ENCODE results near the gene ALDH1B1.
"Not testable (repeated sequence)": the region's sequence is repeated elsewhere in the genome, so short reads cannot be mapped to it uniquely, and the experiment has no call there.

Gene ALDH1B1

DNA sequence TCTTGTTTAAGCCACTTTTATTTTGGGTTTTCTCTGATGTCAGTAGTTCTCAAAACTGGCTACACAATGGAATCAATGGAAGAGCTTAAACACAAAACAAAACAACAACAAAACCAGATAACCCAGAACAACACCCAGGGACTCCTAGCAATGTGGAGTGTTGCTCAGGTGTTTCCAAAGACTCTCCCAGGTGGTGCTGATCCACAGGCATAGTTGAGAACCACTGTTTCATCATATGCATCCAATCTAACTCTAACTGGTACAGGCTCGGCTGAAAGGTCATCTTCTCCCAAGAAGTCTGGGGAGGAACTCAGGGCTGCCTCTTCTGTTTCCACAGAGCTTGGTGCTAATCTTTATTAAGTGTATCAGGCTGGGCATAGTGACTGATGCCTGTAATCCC lies 5.4 kb upstream of the ALDH1B1 start:
- DNase-seq (ENCODE audit: low read depth, low spot score) = no peak

DNA sequence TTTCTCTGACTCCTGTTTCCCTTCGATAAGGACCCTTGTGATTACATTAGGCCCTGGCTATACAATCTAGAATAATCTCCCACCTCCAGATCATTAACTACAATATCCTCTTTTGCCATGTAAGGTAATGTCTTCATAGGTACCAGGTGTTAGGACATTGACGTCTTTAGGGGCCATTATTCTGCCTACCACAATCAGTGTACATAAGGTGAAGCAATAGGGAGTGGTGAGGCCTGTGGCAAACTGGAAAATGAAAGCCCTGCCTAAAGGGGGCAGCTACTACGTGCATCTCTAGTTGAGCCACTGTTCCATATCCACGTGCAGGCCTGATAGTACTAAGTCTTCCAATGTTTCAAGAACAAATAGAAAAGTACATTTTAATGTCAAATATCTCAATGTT lies 4.8 kb upstream of the ALDH1B1 start:
- no peak for DNase-seq (ENCODE audit: low read depth, low spot score)

DNA sequence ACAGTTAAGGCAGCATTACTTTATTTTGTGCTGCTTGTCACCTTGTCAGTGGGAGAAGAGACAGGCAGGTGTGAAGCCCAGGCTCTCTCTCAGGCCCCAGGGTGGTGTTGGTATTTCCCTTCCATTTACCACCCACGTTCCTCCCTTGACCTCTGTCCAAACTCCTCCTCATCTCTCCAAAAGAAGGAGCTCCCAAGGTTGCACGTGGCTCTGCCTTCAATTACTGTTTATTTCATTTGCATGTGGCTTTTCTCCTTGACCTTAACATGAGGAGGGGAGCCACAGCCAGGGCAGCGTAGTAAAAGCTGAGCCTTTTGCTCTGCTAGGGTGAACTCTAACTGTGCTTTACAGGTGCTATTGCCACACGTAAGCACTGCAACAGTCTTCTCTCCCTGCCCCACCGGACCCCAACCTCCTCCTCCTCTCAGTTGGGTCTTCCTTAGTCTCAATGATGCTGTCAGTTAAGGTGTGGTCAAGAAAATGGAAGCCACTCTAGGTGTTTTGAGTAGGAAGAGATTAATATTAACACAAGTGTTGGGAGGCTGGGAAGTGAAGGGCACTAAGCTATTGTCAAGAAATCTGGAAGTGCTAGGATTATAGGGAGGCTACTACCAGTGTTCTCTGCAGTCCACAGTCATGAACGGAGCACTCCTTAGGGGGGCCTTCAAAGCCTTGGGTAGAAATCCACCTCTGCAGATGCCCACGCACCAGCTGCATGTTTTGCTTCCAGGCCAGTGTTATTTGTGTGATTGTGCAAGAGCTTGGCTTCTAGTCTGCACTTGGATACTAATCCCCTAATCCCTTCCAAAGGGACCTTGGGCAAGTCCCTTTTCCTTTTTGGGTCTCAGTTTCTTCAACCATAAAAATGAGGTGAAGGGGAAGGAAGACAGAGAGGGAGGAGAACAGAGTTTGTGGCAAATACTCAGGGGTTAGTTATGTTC lies 3.9 kb upstream of the ALDH1B1 start:
- no peak for DNase-seq (ENCODE audit: low read depth, low spot score)

DNA sequence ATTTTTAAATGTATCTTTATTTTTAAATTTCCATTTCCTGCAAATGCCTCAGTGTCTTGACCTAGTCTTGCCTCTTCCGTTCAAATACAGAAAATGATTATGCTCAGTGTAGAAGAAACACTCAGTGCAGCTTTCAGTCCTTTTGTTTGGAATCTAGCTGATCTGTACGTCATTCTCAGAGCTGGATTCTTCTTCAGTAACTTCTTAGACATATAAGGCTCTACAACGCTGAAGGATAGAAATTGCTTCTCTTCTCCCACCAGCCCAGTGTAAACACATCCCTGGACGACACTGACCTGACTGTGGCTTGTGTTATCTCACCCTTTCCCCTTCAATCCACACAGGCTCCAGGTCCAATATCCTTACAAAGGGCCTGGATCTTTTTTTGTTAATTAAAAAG lies 3.2 kb upstream of the ALDH1B1 start:
- DNase-seq (ENCODE audit: low read depth, low spot score) = no peak

DNA sequence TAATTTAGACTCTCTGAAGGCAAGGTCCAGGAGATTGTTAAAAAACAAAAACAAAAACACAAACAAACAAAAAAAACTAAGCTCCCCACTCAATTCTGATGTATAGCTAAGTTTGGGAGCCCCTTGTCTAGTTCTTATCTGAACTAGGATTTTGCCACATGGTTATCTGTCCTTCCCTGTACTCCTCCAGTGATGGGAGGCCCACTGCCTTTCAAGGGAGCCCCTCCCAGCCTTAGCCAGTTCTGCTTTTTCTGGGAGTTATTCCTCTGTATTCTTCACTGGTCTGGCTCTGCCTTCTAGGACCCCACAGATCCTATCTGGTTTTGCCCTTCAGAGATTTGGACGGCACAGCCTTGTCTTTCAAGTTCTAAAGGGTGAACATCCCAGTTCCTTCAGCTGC lies 2.1 kb upstream of the ALDH1B1 start:
- DNase-seq (ENCODE audit: low read depth, low spot score) = no peak

DNA sequence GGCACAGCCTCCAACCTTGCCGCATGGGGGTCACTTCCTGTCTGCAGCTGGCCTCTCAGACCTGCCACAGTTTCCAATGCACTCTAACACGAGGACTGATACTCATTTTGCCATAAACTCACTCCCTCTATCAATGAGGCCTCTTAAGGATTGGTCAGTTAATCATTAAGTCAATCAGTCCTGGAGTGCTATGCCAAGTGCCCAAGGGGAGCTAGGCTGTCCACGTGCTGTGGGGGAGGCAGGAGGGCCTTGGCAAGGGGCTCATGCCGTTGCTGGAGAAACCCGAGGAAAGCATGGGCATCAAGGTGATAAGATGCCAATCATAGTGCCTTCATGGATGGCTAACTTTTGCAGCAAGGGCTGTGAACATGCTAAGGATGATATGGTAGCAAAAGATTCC lies 1.7 kb upstream of the ALDH1B1 start:
- DNase-seq (ENCODE audit: low read depth, low spot score) = no peak

DNA sequence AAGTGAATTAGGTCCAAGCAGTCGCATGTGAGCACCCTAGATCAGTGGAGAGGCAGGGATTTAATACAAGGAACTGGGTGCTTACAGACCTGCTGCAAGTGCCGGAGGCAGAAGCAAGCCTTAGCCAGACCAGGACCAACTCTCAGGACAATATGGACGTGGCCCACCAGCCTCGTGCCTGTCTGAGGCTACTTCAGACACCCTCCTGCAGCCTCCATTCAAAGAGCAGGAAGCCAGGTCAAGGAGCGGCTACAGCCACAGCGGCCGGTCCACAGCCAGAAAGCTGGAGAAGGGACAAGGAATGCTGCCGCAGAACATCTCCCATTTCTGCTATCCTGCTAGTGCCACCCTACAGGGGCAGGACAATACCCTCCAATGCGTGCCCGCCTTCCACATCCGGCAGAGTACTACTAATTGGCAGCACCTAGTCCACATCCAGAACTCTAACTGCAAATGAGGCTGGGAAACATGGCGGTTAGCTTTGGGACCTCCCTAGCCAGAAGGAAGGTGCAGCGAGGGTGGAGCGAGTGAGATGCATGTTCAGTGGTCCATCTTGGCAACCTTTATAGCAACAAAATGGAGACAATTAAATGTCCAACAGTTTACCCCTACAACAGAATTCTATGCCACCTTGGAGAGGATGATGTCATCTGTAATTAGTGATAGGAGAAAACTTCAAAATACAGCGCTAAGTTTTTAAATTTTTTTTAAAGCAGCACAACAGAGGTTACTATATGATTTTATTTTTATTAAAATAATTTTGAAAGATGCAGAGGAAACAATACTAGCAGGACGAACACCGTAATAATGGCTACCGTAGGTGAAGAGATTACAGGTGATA lies 1.0 kb upstream of the ALDH1B1 start:
- DNase-seq (ENCODE audit: low read depth, low spot score) = no peak

DNA sequence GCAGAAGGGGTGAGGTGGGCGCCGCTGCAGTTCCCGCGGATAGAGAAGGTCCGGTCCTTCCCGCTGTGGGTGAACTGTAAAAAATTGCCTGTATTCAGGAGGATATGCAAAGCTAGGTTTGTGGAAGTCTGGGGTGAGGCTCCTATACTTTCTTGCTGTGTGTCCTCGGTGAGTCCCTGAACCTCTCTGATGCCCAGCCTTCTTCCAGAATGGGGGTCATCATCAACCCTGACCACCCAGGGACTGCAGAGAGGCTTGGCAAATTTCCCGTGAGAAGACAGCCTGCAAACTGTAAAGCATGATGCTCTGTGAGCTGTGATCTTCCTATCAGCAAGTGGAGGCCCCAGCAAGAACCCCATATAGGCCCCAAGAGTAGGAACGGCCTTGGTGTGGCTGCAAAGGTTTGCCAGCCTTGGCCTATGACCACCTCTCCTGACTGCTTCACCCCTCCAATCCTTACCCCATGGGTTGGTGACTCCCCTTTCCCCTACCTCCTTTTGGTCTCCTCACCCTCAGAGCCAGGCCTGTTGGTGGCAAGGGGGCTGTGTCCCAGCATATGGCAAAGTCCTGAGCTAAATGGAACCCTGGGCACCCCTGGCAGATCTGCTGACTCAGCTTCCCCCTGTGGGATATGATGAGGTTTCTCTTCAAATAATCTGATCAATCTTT lies 760 bp downstream of the ALDH1B1 start:
- no peak for DNase-seq (ENCODE audit: low read depth, low spot score)

DNA sequence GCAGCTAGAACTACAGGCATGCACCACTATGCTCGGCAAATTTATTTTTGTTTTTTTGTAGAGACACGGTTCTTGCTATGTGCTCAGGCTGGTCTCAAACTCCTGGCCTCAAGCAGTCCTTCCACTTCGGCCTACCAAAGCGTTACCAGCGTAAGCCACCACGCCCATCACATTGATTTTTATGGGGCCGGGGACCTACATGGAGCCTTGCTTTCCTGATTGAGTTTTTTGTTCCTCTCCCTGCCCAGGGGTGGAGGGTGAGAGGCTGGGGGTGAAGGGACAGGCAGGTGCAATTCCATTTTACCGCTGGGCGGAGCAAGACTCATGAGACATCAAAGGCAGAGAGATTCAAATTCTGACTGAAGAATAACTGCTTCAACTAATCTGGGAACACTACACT lies 1.9 kb downstream of the ALDH1B1 start:
- DNase-seq (ENCODE audit: low read depth, low spot score) = no peak

DNA sequence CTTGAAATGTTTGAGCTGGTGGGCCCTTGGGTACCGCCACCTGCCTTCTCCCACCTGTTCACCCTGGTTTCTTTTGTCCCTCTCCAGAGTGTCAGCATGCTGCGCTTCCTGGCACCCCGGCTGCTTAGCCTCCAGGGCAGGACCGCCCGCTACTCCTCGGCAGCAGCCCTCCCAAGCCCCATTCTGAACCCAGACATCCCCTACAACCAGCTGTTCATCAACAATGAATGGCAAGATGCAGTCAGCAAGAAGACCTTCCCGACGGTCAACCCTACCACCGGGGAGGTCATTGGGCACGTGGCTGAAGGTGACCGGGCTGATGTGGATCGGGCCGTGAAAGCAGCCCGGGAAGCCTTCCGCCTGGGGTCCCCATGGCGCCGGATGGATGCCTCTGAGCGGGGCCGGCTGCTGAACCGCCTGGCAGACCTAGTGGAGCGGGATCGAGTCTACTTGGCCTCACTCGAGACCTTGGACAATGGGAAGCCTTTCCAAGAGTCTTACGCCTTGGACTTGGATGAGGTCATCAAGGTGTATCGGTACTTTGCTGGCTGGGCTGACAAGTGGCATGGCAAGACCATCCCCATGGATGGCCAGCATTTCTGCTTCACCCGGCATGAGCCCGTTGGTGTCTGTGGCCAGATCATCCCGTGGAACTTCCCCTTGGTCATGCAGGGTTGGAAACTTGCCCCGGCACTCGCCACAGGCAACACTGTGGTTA lies 3.3 kb downstream of the ALDH1B1 start:
- no peak for DNase-seq (ENCODE audit: low read depth, low spot score)

DNA sequence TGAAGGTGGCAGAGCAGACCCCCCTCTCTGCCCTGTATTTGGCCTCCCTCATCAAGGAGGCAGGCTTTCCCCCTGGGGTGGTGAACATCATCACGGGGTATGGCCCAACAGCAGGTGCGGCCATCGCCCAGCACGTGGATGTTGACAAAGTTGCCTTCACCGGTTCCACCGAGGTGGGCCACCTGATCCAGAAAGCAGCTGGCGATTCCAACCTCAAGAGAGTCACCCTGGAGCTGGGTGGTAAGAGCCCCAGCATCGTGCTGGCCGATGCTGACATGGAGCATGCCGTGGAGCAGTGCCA lies 3.8 kb downstream of the ALDH1B1 start:
- DNase-seq (ENCODE audit: low read depth, low spot score) = no peak

DNA sequence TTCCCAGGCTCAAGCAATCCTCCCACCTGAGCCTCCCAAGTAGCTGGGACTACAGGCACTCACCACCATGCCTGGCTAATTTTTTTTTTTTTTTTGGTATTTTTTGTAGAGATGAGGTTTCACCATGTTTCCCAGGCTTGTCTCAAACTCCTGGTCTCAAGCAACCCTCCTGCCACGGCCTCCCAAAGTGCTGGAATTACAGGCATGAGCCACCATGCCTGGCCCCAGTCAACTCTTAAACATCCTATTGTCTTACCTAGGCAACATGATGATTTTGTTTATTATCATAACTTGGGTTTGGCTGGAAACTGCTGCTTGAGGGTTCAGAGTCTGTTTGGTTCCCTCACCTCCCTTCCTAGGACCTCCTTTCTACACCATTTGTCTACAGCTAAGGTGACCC lies 6.7 kb downstream of the ALDH1B1 start:
- not testable (repeated sequence) for DNase-seq (ENCODE audit: low read depth, low spot score)

DNA sequence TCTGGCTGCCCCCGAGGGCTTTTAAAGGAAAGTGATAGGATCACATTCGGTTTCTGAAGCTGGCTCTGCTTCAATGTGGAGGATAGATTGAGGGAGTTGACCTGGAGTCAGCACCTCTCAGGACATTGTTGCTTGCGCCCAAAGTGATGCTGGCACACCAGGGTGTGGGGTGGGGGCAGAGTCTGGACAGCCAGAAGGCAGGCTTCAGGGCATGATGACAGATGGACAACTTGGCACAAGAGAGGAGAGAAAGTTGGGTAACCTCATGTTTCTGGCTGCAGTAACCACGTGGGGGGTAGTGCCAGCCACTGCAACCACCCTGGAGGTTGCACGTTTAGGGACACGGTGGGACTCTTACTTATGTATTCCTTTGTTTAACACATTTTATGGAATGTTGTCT lies 9.5 kb downstream of the ALDH1B1 start:
- no peak for DNase-seq (ENCODE audit: low read depth, low spot score)

DNA sequence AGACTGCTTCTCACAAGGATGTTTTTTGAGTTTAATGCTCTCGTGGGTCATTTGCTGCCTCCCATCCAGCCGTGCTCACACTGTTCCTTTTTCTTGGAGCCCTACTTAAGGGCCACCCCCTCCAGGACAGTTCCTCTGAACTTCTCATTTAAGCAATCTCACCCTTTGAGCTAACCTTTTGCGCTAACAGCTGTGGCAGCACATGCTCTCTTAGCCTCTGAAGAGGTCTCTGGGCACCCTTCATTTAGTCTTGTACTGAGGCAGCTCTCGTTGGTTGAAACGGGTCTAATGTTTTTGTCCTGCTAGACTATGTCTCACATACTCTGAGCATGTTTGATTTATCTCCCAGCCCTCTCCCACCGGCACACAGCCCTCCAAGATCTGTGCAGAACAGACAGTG lies 11.8 kb downstream of the ALDH1B1 start:
- no peak for DNase-seq (ENCODE audit: low read depth, low spot score)

DNA sequence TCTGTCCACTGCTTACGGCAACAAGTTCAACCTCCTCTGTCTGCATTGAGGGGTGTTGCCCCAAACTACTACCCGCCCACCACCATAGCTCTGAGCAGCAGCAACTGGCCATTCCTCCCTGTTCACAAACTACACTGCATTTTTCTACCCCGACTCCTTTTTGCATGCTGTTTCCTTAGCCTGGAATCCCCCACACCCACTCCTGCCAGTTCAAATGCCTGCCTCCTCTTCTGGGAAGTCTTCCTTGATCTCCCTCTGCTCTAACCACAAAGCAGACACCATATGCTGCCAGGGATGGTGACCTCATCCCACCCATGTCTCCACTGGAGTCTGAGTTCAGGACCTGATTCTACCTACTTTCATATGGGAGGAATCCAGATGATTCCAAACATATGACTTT lies 13.3 kb downstream of the ALDH1B1 start:
- DNase-seq (ENCODE audit: low read depth, low spot score) = no peak

DNA sequence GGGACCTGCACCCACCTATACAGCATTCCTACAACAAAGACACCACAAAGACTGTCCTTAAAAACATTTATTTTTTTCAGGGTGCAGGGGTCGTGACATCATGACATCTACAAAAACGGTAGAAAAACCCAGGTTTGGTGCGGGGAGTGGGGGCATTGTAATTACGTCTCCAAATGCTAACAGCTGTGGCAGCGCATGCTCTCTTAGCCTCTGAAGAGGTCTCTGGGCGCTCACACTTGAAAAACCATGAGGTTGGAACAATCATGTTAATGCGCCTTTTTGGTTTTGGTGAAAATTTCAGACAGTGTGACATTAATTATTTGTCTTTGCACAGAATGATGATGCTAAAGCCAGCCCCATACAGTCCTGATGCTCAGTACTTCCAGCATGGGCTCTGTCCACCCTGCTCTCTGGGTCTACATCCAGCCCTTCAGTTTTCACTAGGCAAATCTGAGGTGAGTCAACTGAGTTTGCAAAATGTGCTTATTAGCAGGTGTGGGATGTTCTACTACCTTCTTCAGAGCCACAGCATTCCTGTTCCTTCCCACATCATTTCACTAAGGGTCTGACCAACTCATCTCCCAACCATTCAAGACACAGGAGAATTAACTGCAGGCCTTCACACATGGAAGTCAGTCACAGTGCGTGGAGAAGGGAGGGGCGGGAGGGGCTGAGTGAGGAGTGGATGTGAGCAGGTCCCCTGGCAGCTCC lies 14.1 kb downstream of the ALDH1B1 start:
- DNase-seq (ENCODE audit: low read depth, low spot score) = no peak

DNA sequence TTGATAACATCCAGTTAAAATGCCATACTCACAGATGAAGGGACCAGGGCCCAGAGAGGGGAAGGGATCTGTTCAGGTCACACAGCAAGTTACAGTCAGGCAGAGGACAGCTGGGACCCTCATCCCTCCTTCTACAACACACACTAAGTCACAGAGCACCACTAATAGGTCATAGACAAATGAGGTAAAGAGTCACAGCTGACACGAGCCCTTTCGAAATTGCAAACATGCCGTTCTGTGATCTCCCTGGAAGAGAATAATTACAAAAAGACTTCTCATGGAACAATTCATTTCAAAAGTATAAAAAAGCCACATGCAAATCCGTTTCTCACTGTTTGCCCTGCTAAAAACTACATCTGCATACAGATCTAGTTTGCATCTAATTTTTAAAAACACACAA lies 16.2 kb downstream of the ALDH1B1 start:
- no peak for DNase-seq (ENCODE audit: low read depth, low spot score)

DNA sequence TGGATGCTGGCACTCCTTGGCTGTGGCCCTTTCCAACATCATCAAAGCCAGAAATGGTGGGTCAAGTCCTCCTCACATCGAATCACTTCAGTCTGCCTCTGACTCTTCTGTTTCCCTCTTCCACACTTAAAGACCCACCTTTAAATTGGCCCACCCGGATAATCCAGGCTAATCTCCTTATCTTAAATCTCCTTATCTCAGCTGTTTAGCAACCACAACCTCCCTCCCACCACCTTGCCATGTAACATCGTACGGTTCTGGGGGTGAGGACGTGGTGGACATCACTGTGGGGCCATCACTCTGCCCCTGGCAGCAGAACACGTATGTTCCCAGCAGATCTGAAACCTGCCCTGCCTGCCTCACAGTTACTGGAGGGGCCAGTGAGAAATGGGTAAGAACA lies 20.2 kb downstream of the ALDH1B1 start:
- DNase-seq (ENCODE audit: low read depth, low spot score) = no peak

DNA sequence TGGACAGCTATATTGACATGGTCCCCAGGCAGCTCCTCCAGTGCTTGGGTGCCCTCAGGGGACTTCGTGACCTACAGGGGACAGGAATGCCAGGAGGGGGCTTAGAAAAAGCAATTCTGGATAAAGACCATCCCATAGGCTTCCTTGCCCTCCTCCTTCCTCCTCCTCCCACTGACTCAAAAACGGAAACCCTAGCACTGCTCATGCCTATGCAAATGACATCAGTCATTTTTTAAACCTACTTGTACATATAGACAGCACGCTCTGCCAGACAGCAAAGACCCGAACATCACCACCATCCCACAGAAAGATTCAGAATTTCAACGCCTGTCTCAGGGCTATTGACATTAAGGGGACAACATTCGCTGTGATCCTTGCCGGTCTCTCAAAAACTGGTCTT lies 20.8 kb downstream of the ALDH1B1 start:
- no peak for DNase-seq (ENCODE audit: low read depth, low spot score)

DNA sequence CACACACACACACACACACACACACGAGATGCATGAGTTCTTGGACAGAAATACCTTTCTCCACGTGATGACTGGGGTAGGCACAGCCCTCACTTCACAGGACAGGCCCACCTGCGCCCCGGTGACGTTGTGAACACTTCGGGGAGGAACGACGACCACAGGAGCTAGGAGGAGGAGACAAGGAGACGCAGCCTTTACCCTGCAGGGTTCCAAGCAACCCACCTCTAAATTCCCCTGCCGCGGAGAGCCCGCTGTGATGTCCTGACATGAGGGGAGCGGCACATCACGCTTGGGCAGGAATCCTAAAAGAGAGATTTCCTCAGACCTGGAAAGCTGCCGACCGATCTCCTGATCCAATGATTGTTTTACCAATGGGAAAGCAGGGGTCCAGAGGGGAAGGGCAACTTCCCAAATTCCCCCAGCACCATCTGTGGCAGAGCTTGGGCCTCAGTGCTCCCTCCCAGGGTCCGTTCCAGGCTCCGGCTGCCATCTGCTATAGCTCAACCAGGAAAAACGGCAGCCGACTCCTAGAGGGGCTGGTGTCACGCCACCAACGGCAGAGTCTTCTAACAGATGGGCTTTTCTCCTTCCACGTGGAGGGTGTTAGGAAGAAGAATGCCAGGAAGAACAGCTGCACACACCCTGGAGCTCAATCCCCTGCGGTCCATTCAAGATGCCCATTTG lies 21.7 kb downstream of the ALDH1B1 start:
- DNase-seq (ENCODE audit: low read depth, low spot score) = no peak

DNA sequence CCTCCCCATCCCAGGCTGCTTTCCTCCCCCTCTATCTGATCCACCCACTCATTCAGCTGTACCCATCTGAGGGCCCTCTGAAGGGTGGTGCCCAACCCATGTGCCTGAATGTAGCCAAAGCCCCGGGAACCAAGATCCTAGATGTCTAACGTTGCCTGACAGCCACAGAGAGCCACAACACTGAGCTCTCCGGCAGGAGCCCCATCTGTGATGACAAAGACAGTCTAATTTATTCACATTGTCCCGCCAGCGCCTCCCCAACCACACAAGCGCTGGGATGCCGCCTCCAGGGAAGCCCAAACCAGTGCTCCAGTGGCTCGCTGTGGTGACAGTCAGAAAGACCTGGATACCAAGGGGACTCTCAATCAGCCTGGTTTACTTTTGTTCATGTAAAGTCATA lies 23.4 kb downstream of the ALDH1B1 start:
- DNase-seq (ENCODE audit: low read depth, low spot score) = no peak
